K562 (cell line): ENCODE results near the gene EFCAB12. TPM values are rescaled to one million over a fixed set of nuclear protein-coding genes. Genes with fewer than 3 reads are reported as not detected.
"Not testable (repeated sequence)": the region's sequence is repeated elsewhere in the genome, so short reads cannot be mapped to it uniquely, and the experiment has no call there.

Experiments used
- ATF1 ChIP-seq, 2 experiments: fragments of 450-650 bp in 1 of 2; IDR thresholded peaks; 2 replicates each; pipeline ENCODE4 v1.6.1; 2016; ENCODE audit warnings: missing compliant biosample characterization in 1 of 2, missing genetic modification characterization in 1 of 2
- CBFA2T2 ChIP-seq: fragments of 450-650 bp; conservative IDR thresholded peaks from 2 replicates; pipeline ENCODE4 v1.6.1; 2017; ENCODE audit warnings: mild to moderate bottlenecking
- CBFA2T3 ChIP-seq: fragments of 450-650 bp; IDR thresholded peaks from 2 replicates; pipeline ENCODE4 v1.6.1; 2017
- CHD2 ChIP-seq: IDR thresholded peaks from 2 replicates; pipeline ENCODE4 v1.6.1; 2011; ENCODE audit warnings: low read depth, low read length
- MAX ChIP-seq: sonication (generic); formaldehyde crosslinking; IDR thresholded peaks from 2 replicates; pipeline ENCODE4 v1.9.0; 2022; ENCODE audit warnings: mild to moderate bottlenecking, missing genetic modification reagents
- MNT ChIP-seq, 2 experiments: fragments of 450-650 bp; conservative IDR thresholded peaks; 2 replicates each; pipeline ENCODE4 v1.6.1; 2017; ENCODE audit warnings: mild to moderate bottlenecking in 2 of 2, moderate library complexity in 2 of 2
- NCOR1 ChIP-seq: fragments of 450-650 bp; IDR thresholded peaks from 2 replicates; pipeline ENCODE4 v1.6.1; 2016; ENCODE audit warnings: mild to moderate bottlenecking, moderate library complexity
- REST ChIP-seq, 2 experiments: fragments of 450-650 bp; formaldehyde crosslinking in 1 of 2; IDR thresholded peaks; 2 replicates each; pipeline versions ENCODE4 v1.4.0 to v1.6.1; 2014 to 2020; ENCODE audit warnings: mild to moderate bottlenecking in 2 of 2, borderline replicate concordance in 1 of 2, low read depth in 1 of 2
- TCF3 ChIP-seq: sonication (generic); formaldehyde crosslinking; IDR thresholded peaks from 2 replicates; pipeline ENCODE4 v1.4.0; 2020; ENCODE audit warnings: mild to moderate bottlenecking, missing genetic modification reagents
- TFAP4 ChIP-seq: sonication (generic); formaldehyde crosslinking; IDR thresholded peaks from 2 replicates; pipeline ENCODE4 v1.8.0; 2022; ENCODE audit warnings: missing genetic modification reagents, mild to moderate bottlenecking, moderate library complexity, borderline replicate concordance
- TFE3 ChIP-seq: fragments of 450-650 bp; formaldehyde crosslinking; IDR thresholded peaks from 2 replicates; pipeline ENCODE4 v1.4.0; 2020; ENCODE audit warnings: mild to moderate bottlenecking, mixed read lengths
- USF1 ChIP-seq: sonication (generic); formaldehyde crosslinking; IDR thresholded peaks from 2 replicates; pipeline ENCODE4 v1.9.0; 2022; ENCODE audit warnings: mild to moderate bottlenecking, missing genetic modification reagents
- polyA plus RNA-seq, 8 experiments: library from polyadenylated mRNA; depleted of rRNA in 4 of 8; stranded (reverse) in 5 of 8; unstranded in 3 of 8; fragments of >200 nt; fragmentation: Nextera tagmentation in 2 of 8; fragmentation: Illumina TruSeq in 1 of 8; extraction: Ambion mirVana in 2 of 8; extraction: Trizol in 1 of 8; gene quantifications; 2 replicates each; pipeline versions ENCODE4 v1.2.1 to v1.2.3, GENCODE V29; 2011 to 2014; ENCODE audit warnings: inconsistent platforms in 1 of 8, missing spikeins in 1 of 8
- total RNA-seq, 7 experiments: library from RNA; depleted of rRNA in 6 of 7; stranded (reverse); fragments of >200 nt in 6 of 7; fragmentation: Illumina TruSeq in 2 of 7; extraction: Trizol in 2 of 7; gene quantifications; 2 replicates each; pipeline versions ENCODE4 v1.2.1 to v1.2.3, GENCODE V29; 2011 to 2021; ENCODE audit warnings: low replicate concordance in 1 of 7

Gene EFCAB12
- total and polyA plus RNA-seq, 9 of the 15 experiments (the other 6 are each of a cell fraction or from before 2014, with no cell fraction given) = 0.08 to 0.95 (median 0.56) TPM; not detected in 1

- TF ChIP-seq TFAP4 (CRISPR knock-in tag) = peak; percentile 49; the same call in 1 of the 2 replicates
- peak; percentile 33 to 36; a peak in 1 of 4 replicates for TF ChIP-seq MNT (conservative IDR thresholded peaks at IDR 0.05)
- TF ChIP-seq CBFA2T2 = 0 out of 2 replicates have a peak, but pooled peaks have one; percentile 11
- peak; percentile 31; the same call in 1 of the 2 replicates for TF ChIP-seq TFE3 (CRISPR knock-in tag)
- TF ChIP-seq NCOR1 = peak; percentile 16; the same call in 1 of the 2 replicates
- peak; percentile 43; the same call in 1 of the 2 replicates for TF ChIP-seq MAX (CRISPR knock-in tag)
- TF ChIP-seq CHD2 = peak; percentile 76
- peak; percentile 10; the same call in 1 of the 2 replicates for TF ChIP-seq TCF3 (CRISPR knock-in tag)
- TF ChIP-seq USF1 = peak; percentile 44; the same call in 1 of the 2 replicates
- TF ChIP-seq ATF1 (CRISPR knock-in tag; IDR thresholded peaks at IDR 0.05); REST (CRISPR knock-in tag; IDR thresholded peaks at IDR 0.05; ENCODE audit: low read depth): not testable (repeated sequence)
- TF ChIP-seq ATF1 (tag; IDR thresholded peaks at IDR 0.05) = 0 out of 2 replicates have a peak, but pooled peaks have one; percentile 17
- peak; percentile 24; the same call in 1 of the 2 replicates for TF ChIP-seq CBFA2T3
- peak; percentile 4; the same call in 1 of the 2 replicates for TF ChIP-seq REST (IDR thresholded peaks at IDR 0.05; ENCODE audit: borderline replicate concordance)
These were observed 42.9 kb downstream of the EFCAB12 start (continued) for GRCh38 chr3:129385507-129385906.
